ENCODE results near the gene RNF212. TPM values are rescaled to one million over a fixed set of nuclear protein-coding genes. Genes with fewer than 3 reads are reported as not detected.

RNF212 gene
- total and polyA plus RNA-seq, 10 of the 15 experiments (the other 5 are each of a cell fraction or from before 2014, with no cell fraction given) = not detected

GRCh38 chr4:1104647-1105046 is 8.7 kb downstream of the RNF212 start:
- Histone ChIP-seq H2AFZ (ENCODE audit: control insufficient read depth, low read depth, low read length) (no peak overlapping the region), H3K4me1 (ENCODE audit: control insufficient read depth, insufficient read depth, low read length) (no peaks in the 10 kb centered on the region), H4K20me1 (ENCODE audit: control insufficient read depth, insufficient read depth) (no peaks in the 10 kb centered on the region), H3K27me3 (replicated peaks in 1 of 2; ENCODE audit: control insufficient read depth in 2 of 2, insufficient read depth in 2 of 2, low read length in 1 of 2) (no peaks in the 10 kb centered on the region), H3K79me2 (ENCODE audit: control insufficient read depth, insufficient read depth, low read length) (no peaks in the 10 kb centered on the region), H3K4me3 (no peak overlapping the region), H3K36me3 (ENCODE audit: control insufficient read depth in 2 of 2, insufficient read depth in 2 of 2, low read length in 1 of 2) (no peaks in the 10 kb centered on the region), H3K9ac (ENCODE audit: control insufficient read depth, insufficient read depth, low read length) (no peak overlapping the region), H3K27ac (ENCODE audit: control insufficient read depth, insufficient read depth) (no peak overlapping the region), H3K4me2 (ENCODE audit: control insufficient read depth, insufficient read depth) (no peak overlapping the region), H3K9me3 (replicated peaks; ENCODE audit: control insufficient read depth, insufficient read depth, low read length) (no peaks in the 10 kb centered on the region)
- in situ Hi-C loops (cut with MboI) = no loop called here
- CTCF ChIA-PET = interaction anchor here (0.6 kb wide), 1 partner anchor 30 kb away, joined by 3 read pairs; no protein-coding TSS in a partner anchor
- DNase-seq (ENCODE audit: low read depth, low spot score) (no peak), FAIRE-seq (no peak), ATAC-seq (no peak)
- no peak for TF ChIP-seq ASH2L (IDR thresholded peaks at IDR 0.05; ENCODE audit: borderline replicate concordance, low read depth)
- TF ChIP-seq GABPA (IDR thresholded peaks at IDR 0.05; ENCODE audit: low read depth) = no peak
- no peak for TF ChIP-seq MXI1 (IDR thresholded peaks at IDR 0.05; ENCODE audit: low read depth, low read length)
- no peak for TF ChIP-seq BHLHE40 (IDR thresholded peaks at IDR 0.05; ENCODE audit: borderline replicate concordance in 1 of 2, low read depth in 2 of 2, low read length in 1 of 2)
- no peak for TF ChIP-seq SREBF2 (IDR thresholded peaks at IDR 0.05; ENCODE audit: low read length)
- TF ChIP-seq SRF (IDR thresholded peaks at IDR 0.05; ENCODE audit: low read depth in 2 of 2, low read length in 2 of 2) = no peak
- no peak for TF ChIP-seq HDGF (IDR thresholded peaks at IDR 0.05)
- TF ChIP-seq HSF1 (IDR thresholded peaks at IDR 0.05; ENCODE audit: low read depth, low read length) = no peak
- no peak for TF ChIP-seq MEF2B (IDR thresholded peaks at IDR 0.05; ENCODE audit: partially characterized antibody, poor library complexity, severe bottlenecking)
- TF ChIP-seq, protein P1, sequence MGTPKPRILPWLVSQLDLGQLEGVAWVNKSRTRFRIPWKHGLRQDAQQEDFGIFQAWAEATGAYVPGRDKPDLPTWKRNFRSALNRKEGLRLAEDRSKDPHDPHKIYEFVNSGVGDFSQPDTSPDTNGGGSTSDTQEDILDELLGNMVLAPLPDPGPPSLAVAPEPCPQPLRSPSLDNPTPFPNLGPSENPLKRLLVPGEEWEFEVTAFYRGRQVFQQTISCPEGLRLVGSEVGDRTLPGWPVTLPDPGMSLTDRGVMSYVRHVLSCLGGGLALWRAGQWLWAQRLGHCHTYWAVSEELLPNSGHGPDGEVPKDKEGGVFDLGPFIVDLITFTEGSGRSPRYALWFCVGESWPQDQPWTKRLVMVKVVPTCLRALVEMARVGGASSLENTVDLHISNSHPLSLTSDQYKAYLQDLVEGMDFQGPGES (IDR thresholded peaks at IDR 0.05) = no peak
- TF ChIP-seq NKRF (conservative IDR thresholded peaks at IDR 0.05) = no peak
- no peak for TF ChIP-seq NRF1 (conservative IDR thresholded peaks at IDR 0.05; ENCODE audit: low read depth, low read length)
- no peak for TF ChIP-seq BRCA1 (IDR thresholded peaks at IDR 0.05; ENCODE audit: low read depth, low read length)
- RAD21 ChIA-PET (ENCODE audit: unreplicated experiment) = no interaction called here
- WGBS (ENCODE audit: insufficient coverage, insufficient replicate concordance, low lambda C conversion rate, missing lambda C conversion rate) = 24% methylated on average over 8 of the region's 8 CpGs
- POLR2A ChIA-PET = no interaction called here
- no TSS peak for BruUV-seq (replicated peaks)
- intact Hi-C loops (cut with micrococcal nuclease; ENCODE audit: unreplicated experiment) = no loop called here
- SMC1A ChIA-PET (ENCODE audit: uncharacterized antibody, unreplicated experiment) = no interaction called here

Measured in GM12878 (cell line).